Glomerular visceral epithelial cell (primary cell): ENCODE measurements around the gene PTEN.

Experiments used
- DNase-seq: peaks from one replicate; pipeline ENCODE4 v3.0.0-alpha.2; 2016; ENCODE audit errors: extremely low spot score

The PTEN gene

DNA sequence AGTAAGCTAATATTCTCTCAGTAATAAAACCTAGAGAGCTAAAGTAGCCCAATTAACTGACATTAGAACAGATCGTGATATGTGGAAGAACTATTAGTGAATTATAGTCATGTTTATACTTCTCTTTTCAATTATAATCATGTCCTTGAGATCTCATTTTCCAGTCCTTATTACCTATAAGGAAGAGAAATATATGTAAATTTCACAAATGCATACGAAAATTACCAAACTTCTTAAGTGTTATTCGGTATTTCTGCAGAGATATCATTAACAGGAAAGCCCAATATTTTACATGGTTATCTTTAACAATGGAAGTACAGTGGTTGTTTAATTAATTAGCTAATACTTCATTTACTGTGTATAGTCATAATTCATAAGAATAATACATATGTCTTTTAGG, 110.7 kb downstream of the PTEN start:
- DNase-seq = no peak

DNA sequence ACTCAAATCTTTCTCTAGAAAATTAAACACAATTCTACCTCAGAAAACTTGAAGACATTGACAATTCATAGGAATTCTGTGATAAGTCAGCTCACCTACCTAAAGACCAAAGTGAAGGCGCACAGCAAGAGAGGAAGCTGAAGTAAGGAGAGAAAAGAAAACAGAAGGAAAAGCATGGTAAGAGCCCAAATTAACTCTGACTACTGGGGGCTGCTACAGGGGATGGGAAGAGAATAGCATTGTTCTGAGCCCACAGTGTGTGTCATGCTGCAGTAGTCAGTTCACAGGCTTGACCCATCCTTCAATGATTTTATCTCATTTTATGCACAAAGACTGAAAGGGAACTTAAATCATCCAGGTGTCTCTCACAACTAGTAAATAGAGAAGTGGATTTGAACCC, 111.3 kb downstream of the PTEN start:
- DNase-seq = no peak

DNA sequence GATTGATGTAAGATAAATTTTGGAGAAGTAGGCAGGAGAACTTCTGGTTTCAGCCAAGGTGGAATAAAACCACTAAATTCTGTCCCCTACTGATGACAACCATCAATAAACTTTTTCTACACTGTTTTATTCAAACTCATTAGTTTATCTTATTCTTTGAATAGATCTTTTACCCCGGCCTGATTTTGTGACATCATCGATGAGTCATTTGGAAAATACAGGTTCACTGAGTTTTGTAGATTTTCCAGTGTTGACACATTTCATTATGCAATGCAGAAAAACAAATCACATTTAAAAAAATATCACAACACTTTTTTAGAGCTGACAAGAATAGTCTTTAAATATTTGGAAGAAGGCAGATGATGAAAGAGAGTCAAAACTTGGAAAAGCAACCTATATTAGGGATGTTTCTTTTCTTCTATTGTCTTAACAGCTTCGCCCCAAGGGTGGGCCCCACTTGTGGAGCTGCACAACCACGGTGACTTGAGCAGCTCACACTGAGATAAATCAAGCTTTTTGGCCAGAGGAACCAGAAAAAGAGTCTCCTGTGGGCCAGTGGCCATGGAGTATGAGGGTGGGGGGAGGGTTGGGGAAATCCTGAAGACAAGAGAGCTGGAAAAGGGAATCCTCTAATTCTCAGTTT, 112.8 kb downstream of the PTEN start:
- no peak for DNase-seq

DNA sequence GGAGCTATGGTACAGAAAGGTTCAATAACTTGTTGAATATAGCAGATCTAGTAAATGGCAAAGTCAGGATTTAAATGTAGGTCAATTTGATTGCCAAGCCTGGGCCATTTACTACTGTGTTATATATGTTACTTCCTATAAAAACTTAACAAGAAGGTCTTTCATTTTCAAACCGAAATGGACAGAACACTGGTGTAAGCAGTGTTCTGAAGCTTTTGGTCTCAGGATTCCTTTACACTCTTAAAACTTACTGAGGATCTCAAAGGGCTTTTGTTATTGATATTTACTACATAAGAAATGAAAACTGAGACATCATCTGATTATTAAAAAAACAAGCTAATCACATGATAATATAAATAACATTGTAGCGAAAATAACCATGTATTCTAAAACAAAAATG, 114.7 kb downstream of the PTEN start:
- no peak for DNase-seq

DNA sequence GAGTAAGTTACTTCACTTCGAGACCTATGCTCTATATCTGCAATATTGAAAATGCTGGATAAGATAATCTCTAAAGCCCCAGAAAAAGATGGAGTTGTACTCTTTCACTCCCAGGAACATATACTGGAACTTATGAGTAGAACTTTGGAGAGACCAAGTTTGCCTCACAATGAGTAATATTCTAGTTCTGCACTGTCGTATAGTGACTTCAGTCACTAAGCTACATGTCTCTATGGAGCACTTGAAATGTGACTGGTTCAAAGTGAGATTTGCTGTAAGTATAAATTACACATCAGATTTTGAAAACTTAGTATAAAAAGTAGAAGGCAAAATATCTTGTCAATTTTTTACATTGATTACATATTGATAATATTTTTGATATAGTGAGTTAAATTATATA, 116.4 kb downstream of the PTEN start:
- no peak for DNase-seq

DNA sequence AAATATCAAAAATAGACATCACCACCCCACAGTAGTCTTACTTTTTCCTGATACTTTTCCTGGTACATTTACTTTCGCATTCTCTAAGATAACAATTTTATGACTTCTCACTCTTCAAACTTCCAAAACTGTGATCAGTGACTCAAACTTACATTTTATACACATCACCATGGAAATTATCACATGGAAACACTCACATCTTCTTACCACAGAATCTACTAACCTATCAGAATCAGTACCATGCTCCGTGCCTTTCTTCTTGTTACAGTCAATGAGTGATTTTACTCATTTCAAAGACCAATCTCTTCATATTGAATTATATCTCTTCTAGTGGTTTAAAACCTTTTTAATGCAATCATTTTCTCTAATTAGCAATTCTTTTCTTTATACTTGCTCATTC, 120.3 kb downstream of the PTEN start:
- no peak for DNase-seq

DNA sequence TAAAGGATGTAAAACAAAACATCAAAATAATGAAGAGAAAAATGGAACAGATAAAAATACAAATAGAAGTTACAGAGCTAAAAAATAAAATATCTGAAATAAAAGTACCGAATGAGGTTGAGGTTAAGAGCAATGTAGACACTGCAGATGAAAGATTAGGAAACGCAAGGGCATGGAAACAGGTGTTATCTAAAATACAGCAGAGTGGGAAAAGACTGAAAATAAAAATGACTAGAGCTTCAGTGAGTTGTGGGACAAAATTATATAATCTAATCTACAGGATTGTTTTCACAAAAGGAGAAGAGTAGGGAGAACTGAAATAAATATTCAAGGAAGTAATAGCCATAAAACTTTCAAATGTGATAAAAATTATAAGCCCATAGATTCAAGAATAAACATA, 123.8 kb downstream of the PTEN start:
- DNase-seq = no peak

DNA sequence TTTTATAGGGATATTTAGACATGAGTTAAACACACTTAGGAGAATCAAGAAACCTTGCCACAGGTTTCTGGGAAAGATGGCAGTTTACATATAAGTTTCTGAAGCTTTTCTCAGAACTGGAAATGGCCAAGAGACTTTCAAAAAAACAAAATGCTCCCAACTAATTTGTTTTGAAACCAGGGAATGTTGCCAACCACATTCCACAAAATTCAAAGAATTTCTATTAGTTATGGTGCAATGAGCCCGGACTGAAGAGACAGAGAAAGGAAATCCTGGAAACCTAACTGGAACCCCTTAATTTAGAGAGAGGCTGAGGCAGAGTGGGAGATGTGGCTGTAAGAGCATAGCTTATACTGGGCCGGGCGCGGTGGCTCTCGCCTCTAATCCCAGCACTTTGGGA, 128.5 kb downstream of the PTEN start:
- DNase-seq = no peak

DNA sequence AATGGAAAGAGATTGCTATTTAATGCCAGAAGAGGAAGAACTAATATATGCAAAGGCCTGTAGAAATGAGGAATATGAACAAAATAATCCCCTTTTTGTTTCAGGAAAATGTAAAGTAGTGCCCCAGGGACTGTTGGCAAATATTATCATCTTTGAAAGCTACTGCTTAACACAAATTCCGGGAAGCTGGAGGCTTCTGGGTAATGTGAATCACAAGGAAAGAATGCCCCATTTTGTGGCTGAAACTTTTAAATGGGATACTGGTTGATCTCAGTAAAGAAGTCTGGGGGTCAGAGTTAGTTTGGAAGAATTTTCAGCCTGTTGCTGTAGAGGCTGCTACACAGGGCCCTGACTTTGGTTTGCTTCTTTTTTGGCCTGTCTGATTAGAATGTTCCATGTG, 141.0 kb downstream of the PTEN start:
- DNase-seq = no peak

DNA sequence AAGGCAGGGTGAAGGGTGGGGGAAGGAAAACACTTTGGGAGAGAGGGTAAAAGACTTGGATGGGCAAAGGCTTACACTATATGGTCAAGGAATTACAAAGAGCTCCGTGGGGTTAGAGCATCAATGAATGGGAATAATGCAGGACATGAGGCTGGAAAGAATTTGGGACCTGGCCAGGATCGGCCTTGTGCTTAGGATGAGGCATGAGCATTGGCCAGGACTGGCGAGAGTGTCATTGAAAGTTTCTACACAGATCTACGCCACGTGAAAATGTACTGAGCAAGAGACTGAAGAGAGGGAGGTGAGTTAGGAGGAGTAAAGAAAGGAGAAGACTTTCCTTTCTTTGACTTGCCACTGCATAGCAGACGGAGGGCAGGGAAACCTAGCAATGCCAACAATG, 142.8 kb downstream of the PTEN start:
- no peak for DNase-seq

DNA sequence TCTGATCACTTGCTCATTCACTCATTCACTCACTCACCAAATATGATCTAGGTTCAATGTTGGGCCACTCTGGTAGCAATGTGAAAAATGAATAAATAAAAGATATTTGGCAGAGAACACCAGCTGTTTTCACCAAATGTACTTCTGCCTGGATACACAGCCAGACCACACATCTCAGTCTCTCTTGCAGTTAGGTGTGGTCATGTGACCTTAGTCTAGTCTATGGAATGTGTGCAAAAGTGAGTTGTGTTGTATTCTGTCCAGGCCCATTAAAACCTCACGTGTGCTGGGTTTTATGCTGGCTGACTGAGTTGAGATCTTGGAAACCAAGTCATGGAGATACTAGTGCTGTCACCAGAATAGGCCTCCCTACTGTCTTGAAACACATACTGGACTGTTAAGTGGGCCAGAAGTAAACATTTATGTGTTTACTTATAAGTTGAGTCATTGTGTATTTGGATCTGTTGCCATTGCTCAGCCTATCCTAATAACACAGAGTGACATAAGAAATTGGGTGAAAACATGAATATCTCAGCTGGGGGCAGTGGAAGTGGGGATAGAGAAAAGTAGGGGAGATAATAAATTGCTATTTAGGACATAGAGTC, 145.5 kb downstream of the PTEN start:
- DNase-seq = no peak

DNA sequence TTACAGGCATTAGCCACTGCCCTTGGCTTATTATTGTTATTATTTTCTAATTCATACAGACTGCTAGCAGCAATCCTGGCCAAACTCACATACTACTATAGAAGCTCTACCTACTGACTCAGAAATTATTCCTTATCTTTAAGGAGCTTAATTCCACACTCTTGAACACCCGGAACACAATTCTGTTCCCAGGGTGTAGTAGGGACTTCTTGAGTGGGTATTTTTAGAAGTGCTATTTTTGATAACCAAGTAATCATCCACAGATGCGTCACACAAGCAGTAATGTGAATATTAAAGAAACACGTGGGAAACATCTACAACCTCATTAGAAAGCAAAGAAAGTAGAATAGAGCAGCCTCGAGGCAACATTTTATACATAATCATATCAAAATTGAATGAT, 149.2 kb downstream of the PTEN start:
- DNase-seq = no peak

DNA sequence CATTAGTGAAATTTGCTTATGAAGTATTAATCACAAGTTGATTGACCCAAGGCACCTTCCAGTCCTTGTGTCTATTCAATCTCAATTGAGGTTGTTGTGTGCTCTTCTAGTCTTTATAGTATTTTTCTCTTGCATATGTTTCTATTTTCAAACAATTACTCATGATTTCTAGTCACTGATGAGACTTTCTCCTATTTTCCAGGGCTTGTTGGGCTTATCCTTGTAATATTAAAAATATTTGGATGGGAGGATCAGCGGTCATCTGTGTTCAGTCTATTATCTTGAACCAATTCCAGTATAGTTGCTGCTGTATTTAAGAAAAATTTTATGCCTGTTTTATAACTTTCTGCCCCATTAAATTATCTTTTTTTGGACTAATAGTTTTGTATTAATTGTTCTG, 154.4 kb downstream of the PTEN start:
- no peak for DNase-seq

DNA sequence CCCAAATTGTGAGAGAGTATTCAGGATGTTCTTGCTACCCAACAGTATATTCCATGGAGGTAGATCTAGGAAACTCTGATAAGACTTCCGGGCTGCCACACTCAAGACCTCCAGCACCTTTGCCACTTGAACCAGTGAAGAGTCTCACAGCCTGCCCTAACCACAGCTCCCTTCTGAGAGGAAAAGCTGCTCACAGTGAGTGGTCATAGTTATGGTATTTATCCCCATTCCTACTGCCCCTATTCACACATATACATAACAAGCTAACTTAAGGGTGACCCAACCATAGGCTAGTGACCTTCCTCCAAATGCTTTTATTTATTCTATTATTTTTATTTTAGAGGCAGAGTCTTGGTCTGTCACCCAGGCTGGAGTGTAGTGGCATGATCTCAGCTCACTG, 156.3 kb downstream of the PTEN start:
- DNase-seq = no peak
